Panc1 (cell line): ENCODE results near the gene ITPR2. TPM values are rescaled to one million over a fixed set of nuclear protein-coding genes. Genes with fewer than 3 reads are reported as not detected.

Source experiments
- ATAC-seq: fragments of 200-7000 bp; cut with Tn5 transposase; 2 replicates; pipeline ENCODE4 v1.9.1; 2020; ENCODE audit warnings: mild to moderate bottlenecking, moderate library complexity
- BruUV-seq: library from RNA; stranded (reverse); fragments of 400-500 nt; replicated peaks from 2 replicates; lab custom pipeline; 2021; lab: Mats Ljungman, UMichigan
- CTCF ChIA-PET: fragments of 300-600 bp; sonication (Branson Sonifier 250); formaldehyde crosslinking; loops from one replicate; lab custom pipeline; 2022; ENCODE audit warnings: antibody characterized with exemption; lab: Charles Lee
- POLR2A ChIA-PET: fragments of 300-600 bp; sonication (Branson Sonifier 250); formaldehyde crosslinking; loops from one replicate; lab custom pipeline; 2022; ENCODE audit warnings: antibody characterized with exemption; lab: Charles Lee
- DNase-seq: peaks from one replicate; pipeline ENCODE4 v3.0.0-alpha.2; 2010; ENCODE audit warnings: low read depth, low spot score
- H3K27ac ChIP-seq: 2 replicates; pipeline ENCODE4 v1.5.1; 2011; ENCODE audit warnings: mild to moderate bottlenecking, low read length, inconsistent platforms
- H3K27me3 ChIP-seq: fragments of 200-500 bp; sonication (Bioruptor generic); 2 replicates; pipeline ENCODE4 v1.6.0; 2014; ENCODE audit warnings: low read length, inconsistent platforms; ENCODE audit not compliant: control insufficient read depth, insufficient read depth
- H3K36me3 ChIP-seq: fragments of 200-500 bp; sonication (Bioruptor generic); 2 replicates; pipeline ENCODE4 v1.5.1; 2014; ENCODE audit warnings: inconsistent platforms, mild to moderate bottlenecking, low read length, moderate library complexity; ENCODE audit not compliant: control insufficient read depth, insufficient read depth
- H3K4me1 ChIP-seq: 2 replicates; pipeline ENCODE4 v1.5.1; 2011; ENCODE audit warnings: inconsistent platforms, mild to moderate bottlenecking, low read length, moderate library complexity; ENCODE audit not compliant: control insufficient read depth, insufficient read depth
- H3K4me3 ChIP-seq, 2 experiments: 2 replicates each; pipeline ENCODE4 v1.5.1; 2011 to 2012; ENCODE audit warnings: low read depth in 2 of 2, low read length in 2 of 2, mild to moderate bottlenecking in 2 of 2, inconsistent platforms in 1 of 2, moderate library complexity in 1 of 2
- H3K9me3 ChIP-seq: fragments of 200-500 bp; sonication (Bioruptor generic); 2 replicates; pipeline ENCODE4 v1.5.1; 2014; ENCODE audit warnings: low read depth, mild to moderate bottlenecking, inconsistent platforms, low read length, moderate library complexity; ENCODE audit not compliant: control insufficient read depth, insufficient read depth
- CTCF ChIP-seq: fragments of 450-650 bp; IDR thresholded peaks from 2 replicates; pipeline ENCODE4 v1.5.1; 2017; ENCODE audit warnings: mild to moderate bottlenecking
- POLR2AphosphoS5 ChIP-seq: IDR thresholded peaks from 2 replicates; pipeline ENCODE4 v1.6.1; 2012; ENCODE audit warnings: mild to moderate bottlenecking, low read depth, low read length, moderate library complexity
- SIN3A ChIP-seq: IDR thresholded peaks from 2 replicates; pipeline ENCODE4 v1.6.1; 2012; ENCODE audit warnings: low read depth, mild to moderate bottlenecking, low read length, moderate library complexity, borderline replicate concordance; ENCODE audit not compliant: insufficient read depth
- TCF7L2 ChIP-seq: IDR thresholded peaks from 2 replicates; pipeline ENCODE4 v1.6.1; 2011; ENCODE audit warnings: mild to moderate bottlenecking, low read depth, low read length, inconsistent platforms
- in situ Hi-C: cut with HindIII; loops from 2 replicates; pipeline ENCODE4 v1.10.0; 2016; ENCODE audit warnings: low sequenced_read_pairs, low pct_unique_long_range_greater_than_20kb
- intact Hi-C: fragments of 100-400 bp; cut with micrococcal nuclease; formaldehyde crosslinking; loops from one replicate; pipeline ENCODE4 v1.10.0; 2022; ENCODE audit not compliant: unreplicated experiment
- total RNA-seq: library from RNA; stranded (reverse); gene quantifications from one replicate; pipeline ENCODE4 v1.2.1, GENCODE V29; 2021; ENCODE audit not compliant: unreplicated experiment
- TF ChIP-seq, protein P1 (sequence below), 2 experiments: IDR thresholded peaks; 2 replicates each; pipeline ENCODE4 v1.6.1; 2011 to 2012; ENCODE audit warnings: low read depth in 2 of 2, control low read depth in 1 of 2, low read length in 1 of 2, mild to moderate bottlenecking in 1 of 2, moderate library complexity in 1 of 2; ENCODE audit not compliant: insufficient read depth in 1 of 2

Gene ITPR2
- total RNA-seq, 1 experiment from 2014 or later = 41.8 TPM

DNA sequence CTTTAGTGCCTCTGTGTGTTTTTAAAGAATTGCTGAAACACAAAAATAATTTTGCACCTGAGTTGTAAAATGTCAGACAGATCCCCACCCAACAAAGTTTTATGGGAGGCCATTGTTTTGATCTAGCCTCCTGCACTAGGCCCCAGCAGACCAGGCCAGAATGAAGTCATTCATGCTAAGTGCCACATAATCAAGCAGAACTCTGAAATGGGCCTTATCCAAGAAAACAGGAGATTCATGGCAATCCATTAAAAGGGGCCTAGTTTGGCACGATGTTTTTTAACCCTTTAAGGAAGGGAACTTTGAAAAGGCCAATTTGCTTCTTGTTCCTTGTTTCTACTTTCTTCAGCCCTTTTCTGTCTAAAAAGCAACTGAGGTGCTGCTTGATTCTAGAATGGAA, 260.9 kb downstream of the ITPR2 start:
- Histone ChIP-seq H3K36me3 (no peaks in the 10 kb centered on the region), H3K27me3 (no peaks in the 10 kb centered on the region), H3K4me1 (no peaks in the 10 kb centered on the region), H3K4me3 (no peak overlapping the region), H3K27ac (no peak overlapping the region), H3K9me3 (no peaks in the 10 kb centered on the region)
- BruUV-seq = no TSS peak
- ChIA-PET POLR2A (no interaction called here), CTCF (no interaction called here)
- no peak for ATAC-seq
- TF ChIP-seq POLR2AphosphoS5 (no peak), SIN3A (no peak), CTCF (no peak), TCF7L2 (no peak)
- TF ChIP-seq, protein P1, sequence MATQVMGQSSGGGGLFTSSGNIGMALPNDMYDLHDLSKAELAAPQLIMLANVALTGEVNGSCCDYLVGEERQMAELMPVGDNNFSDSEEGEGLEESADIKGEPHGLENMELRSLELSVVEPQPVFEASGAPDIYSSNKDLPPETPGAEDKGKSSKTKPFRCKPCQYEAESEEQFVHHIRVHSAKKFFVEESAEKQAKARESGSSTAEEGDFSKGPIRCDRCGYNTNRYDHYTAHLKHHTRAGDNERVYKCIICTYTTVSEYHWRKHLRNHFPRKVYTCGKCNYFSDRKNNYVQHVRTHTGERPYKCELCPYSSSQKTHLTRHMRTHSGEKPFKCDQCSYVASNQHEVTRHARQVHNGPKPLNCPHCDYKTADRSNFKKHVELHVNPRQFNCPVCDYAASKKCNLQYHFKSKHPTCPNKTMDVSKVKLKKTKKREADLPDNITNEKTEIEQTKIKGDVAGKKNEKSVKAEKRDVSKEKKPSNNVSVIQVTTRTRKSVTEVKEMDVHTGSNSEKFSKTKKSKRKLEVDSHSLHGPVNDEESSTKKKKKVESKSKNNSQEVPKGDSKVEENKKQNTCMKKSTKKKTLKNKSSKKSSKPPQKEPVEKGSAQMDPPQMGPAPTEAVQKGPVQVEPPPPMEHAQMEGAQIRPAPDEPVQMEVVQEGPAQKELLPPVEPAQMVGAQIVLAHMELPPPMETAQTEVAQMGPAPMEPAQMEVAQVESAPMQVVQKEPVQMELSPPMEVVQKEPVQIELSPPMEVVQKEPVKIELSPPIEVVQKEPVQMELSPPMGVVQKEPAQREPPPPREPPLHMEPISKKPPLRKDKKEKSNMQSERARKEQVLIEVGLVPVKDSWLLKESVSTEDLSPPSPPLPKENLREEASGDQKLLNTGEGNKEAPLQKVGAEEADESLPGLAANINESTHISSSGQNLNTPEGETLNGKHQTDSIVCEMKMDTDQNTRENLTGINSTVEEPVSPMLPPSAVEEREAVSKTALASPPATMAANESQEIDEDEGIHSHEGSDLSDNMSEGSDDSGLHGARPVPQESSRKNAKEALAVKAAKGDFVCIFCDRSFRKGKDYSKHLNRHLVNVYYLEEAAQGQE (IDR thresholded peaks at IDR 0.05; ENCODE audit: insufficient read depth in 1 of 2, low read depth in 2 of 2, low read length in 1 of 2) = no peak
- in situ Hi-C loops = no loop called here
- intact Hi-C loops = no loop called here
- DNase-seq = no peak

GRCh38 chr12:26571560-26571959, 261.4 kb downstream of the ITPR2 start:
- Histone ChIP-seq H3K27ac (no peak overlapping the region), H3K27me3 (no peaks in the 10 kb centered on the region), H3K36me3 (no peaks in the 10 kb centered on the region), H3K4me1 (no peaks in the 10 kb centered on the region), H3K4me3 (no peak overlapping the region), H3K9me3 (no peaks in the 10 kb centered on the region)
- DNase-seq (no peak), ATAC-seq (no peak)
- POLR2A ChIA-PET = no interaction called here
- BruUV-seq = no TSS peak
- TF ChIP-seq POLR2AphosphoS5 (no peak), TCF7L2 (no peak), SIN3A (no peak), CTCF (no peak)
- TF ChIP-seq, protein P1 (IDR thresholded peaks at IDR 0.05; ENCODE audit: insufficient read depth in 1 of 2, low read depth in 2 of 2, low read length in 1 of 2) = no peak
- intact Hi-C loops = no loop called here
- CTCF ChIA-PET = no interaction called here
- in situ Hi-C loops = no loop called here
